Neutrophil (primary cell): ENCODE data around the gene CLEC10A.

Experiments
- H3K27ac ChIP-seq: fragments of 200-600 bp; sonication (generic); 2 replicates; pipeline ENCODE4 v1.5.1; 2016; ENCODE audit warnings: mild to moderate bottlenecking, moderate library complexity
- H3K27me3 ChIP-seq: fragments of 200-600 bp; sonication (generic); 2 replicates; pipeline ENCODE4 v1.6.0; 2016; ENCODE audit warnings: mild to moderate bottlenecking
- H3K36me3 ChIP-seq: fragments of 200-600 bp; sonication (generic); 2 replicates; pipeline ENCODE4 v1.5.1; 2017
- H3K4me1 ChIP-seq, 2 experiments: fragments of 200-600 bp in 1 of 2; sonication (generic) in 1 of 2; 1 replicate in 1 of 2; 2 replicates in 1 of 2; pipeline versions ENCODE4 v1.5.1 to v1.6.1; 2013 to 2016; ENCODE audit warnings: low read depth in 1 of 2, low read length in 1 of 2, mild to moderate bottlenecking in 1 of 2, moderate library complexity in 1 of 2; ENCODE audit not compliant: control insufficient read depth in 1 of 2, insufficient read depth in 1 of 2
- H3K4me3 ChIP-seq, 2 experiments: fragments of 200-600 bp in 1 of 2; sonication (generic) in 1 of 2; 1 replicate in 1 of 2; 2 replicates in 1 of 2; pipeline ENCODE4 v1.5.1; 2013 to 2016; ENCODE audit warnings: low read depth in 1 of 2, low read length in 1 of 2, mild to moderate bottlenecking in 1 of 2, moderate library complexity in 1 of 2
- H3K9me3 ChIP-seq: fragments of 200-600 bp; sonication (generic); 2 replicates; pipeline ENCODE4 v1.5.1; 2016
- TF ChIP-seq, protein P1 (sequence below): fragments of 200-600 bp; sonication (generic); IDR thresholded peaks from 2 replicates; pipeline ENCODE4 v1.5.1; 2016; ENCODE audit warnings: antibody characterized with exemption

The CLEC10A gene

DNA sequence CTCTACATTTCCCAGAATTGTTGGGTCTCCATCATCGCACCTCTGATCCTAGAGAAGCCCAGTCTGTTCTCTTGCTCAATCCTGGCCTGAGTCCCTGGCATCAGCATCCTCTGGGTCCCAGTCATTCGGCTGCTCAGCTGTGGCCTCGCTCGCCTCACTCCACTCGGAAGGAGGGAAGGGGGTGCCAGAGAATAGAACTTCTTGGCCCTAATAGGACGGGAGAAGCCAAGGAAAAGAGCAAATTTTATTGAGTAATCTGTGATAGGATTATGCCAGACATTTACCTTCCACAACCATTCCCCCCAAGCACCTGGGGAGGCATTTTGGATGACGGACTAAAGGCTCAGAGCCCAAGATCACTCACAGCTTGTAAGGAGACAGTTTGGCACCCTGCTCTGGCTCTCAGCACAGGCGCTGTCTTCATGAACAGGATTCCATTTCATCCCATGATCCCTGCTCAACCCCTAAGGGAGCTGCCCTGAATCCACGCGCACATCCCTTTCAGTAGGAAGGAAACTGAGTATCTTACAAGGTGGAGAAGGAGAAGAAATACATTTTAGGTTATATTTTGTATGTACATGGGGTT is 498 bp upstream of the CLEC10A start:
- Histone ChIP-seq H3K4me1 (no peaks in the 10 kb centered on the region), H3K36me3 (no peaks in the 10 kb centered on the region), H3K27me3 (peaks cover 46% of the 10 kb centered on the region), H3K27ac (no peak overlapping the region), H3K9me3 (no peaks in the 10 kb centered on the region), H3K4me3 (no peak overlapping the region)
- TF ChIP-seq, protein P1, sequence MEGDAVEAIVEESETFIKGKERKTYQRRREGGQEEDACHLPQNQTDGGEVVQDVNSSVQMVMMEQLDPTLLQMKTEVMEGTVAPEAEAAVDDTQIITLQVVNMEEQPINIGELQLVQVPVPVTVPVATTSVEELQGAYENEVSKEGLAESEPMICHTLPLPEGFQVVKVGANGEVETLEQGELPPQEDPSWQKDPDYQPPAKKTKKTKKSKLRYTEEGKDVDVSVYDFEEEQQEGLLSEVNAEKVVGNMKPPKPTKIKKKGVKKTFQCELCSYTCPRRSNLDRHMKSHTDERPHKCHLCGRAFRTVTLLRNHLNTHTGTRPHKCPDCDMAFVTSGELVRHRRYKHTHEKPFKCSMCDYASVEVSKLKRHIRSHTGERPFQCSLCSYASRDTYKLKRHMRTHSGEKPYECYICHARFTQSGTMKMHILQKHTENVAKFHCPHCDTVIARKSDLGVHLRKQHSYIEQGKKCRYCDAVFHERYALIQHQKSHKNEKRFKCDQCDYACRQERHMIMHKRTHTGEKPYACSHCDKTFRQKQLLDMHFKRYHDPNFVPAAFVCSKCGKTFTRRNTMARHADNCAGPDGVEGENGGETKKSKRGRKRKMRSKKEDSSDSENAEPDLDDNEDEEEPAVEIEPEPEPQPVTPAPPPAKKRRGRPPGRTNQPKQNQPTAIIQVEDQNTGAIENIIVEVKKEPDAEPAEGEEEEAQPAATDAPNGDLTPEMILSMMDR = no peak

- Histone ChIP-seq H3K9me3 (no peaks in the 10 kb centered on the region), H3K4me3 (no peak overlapping the region), H3K4me1 (no peaks in the 10 kb centered on the region), H3K27me3 (peaks cover 30% of the 10 kb centered on the region), H3K36me3 (no peaks in the 10 kb centered on the region), H3K27ac (no peak overlapping the region)
- TF ChIP-seq, protein P1 = no peak
Observed at GRCh38 chr17:7078711-7079110, 1.3 kb downstream of the CLEC10A start.

DNA sequence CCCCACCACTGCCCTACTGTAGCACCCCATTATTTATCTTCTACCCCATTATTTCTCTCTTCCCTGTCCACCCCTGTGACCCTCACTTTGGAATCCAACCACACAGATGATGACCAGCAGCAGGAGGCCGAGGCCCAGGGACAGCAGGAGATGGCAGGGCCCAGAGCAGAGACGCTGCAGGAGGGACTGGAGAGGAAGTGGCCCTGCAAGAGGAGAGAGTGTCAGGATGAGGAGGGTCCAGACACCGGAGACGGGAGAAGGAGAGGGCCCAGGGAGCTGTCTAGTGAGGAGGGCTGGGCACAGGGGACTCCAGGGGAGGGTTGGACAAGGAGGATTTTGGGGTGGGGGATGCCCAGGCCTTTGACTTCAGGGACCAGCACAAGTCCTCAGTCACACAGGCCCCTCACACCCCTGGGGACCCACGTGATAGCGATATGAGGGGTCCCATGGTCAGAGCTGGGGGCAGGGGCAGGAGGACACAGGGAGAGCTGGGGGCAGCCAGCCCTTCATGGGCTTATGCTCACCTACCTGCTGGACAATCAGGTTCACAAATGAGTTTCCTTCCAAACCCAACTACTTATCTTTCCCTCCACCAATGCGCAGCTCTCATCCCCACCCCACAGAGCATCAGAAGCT is 2.0 kb downstream of the CLEC10A start:
- TF ChIP-seq, protein P1 = no peak
- Histone ChIP-seq H3K36me3 (no peaks in the 10 kb centered on the region), H3K27ac (no peak overlapping the region), H3K4me1 (no peaks in the 10 kb centered on the region), H3K4me3 (no peak overlapping the region), H3K27me3 (peaks cover 24% of the 10 kb centered on the region), H3K9me3 (no peaks in the 10 kb centered on the region)

DNA sequence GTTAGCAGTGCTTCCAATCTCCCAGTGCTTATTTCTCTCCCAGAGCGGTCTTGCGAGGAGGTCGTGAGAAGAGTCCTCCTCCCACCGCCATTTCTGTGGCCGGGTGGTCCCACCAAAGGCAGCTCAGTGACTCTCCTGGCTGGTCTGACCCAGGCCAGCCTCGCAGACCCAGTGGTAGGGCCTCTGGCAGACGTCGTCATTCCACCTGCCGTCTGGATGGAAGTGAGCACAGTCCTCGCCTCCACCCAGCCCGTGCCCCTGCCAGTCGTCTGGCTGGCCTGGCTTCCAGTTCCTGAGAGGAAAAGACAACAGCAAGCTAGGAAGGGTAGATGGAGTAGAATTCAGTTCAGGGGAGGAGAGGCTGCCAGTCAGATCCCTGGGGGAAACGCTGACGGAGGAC is 5.1 kb downstream of the CLEC10A start:
- Histone ChIP-seq H3K4me1 (no peaks in the 10 kb centered on the region), H3K36me3 (no peaks in the 10 kb centered on the region), H3K9me3 (no peaks in the 10 kb centered on the region), H3K27ac (no peak overlapping the region), H3K27me3 (peaks cover 8% of the 10 kb centered on the region), H3K4me3 (no peak overlapping the region)
- TF ChIP-seq, protein P1 = no peak

- Histone ChIP-seq H3K4me3 (no peak overlapping the region), H3K27ac (no peak overlapping the region), H3K36me3 (no peaks in the 10 kb centered on the region), H3K27me3 (peaks cover 8% of the 10 kb centered on the region), H3K4me1 (no peaks in the 10 kb centered on the region), H3K9me3 (no peaks in the 10 kb centered on the region)
- TF ChIP-seq, protein P1 = no peak
Observed at GRCh38 chr17:7072406-7072805, 7.6 kb downstream of the CLEC10A start.
